Dedifferentiated amniotic fluid mesenchymal stem cell (primary cell): ENCODE measurements around the gene DYDC2.
"Not testable (repeated sequence)": the region's sequence is repeated elsewhere in the genome, so short reads cannot be mapped to it uniquely, and the experiment has no call there.

Experiments used
- DNase-seq: peaks from one replicate; pipeline ENCODE4 v3.0.0-alpha.2; 2016; ENCODE audit errors: extremely low spot score

DYDC2 gene

GRCh38 chr10:80356563-80356988, at the start of gene DYDC2, which contains the start of gene DYDC1:
Gene DYDC2, plus strand, starts transcription at chr10:80356781. Its CDS starts 5,663 bp downstream, at chr10:80362444.
Gene DYDC1, minus strand, starts transcription at chr10:80356755. Its CDS starts 4,154 bp downstream, at chr10:80352601.
- DNase-seq, result no peak

- no peak for DNase-seq
Measured at GRCh38 chr10:80313523-80313922, 43.1 kb upstream of the DYDC2 start.

GRCh38 chr10:80315391-80315790, 41.2 kb upstream of the DYDC2 start:
- DNase-seq, result no peak

DNA sequence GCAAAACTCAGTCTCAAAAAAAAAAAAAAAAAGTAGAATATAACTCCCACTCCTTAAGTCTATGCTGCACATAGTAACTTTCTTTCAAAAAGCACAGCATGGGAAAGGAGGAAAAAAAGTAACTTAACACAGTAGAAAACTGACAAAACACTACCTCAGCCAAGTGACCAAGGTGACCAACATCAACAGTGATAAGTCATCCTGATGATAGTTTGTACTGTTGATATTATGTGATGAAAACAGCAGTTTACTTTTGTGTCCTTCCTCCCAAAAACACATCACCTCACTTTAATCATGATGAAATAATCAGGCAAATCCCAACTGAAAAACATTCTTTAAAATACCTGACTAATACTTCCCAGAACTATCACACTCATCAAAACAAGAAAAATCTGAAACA, 37.8 kb upstream of the DYDC2 start:
- no peak for DNase-seq

GRCh38 chr10:80319318-80319717, 37.3 kb upstream of the DYDC2 start:
- no peak for DNase-seq

DNA sequence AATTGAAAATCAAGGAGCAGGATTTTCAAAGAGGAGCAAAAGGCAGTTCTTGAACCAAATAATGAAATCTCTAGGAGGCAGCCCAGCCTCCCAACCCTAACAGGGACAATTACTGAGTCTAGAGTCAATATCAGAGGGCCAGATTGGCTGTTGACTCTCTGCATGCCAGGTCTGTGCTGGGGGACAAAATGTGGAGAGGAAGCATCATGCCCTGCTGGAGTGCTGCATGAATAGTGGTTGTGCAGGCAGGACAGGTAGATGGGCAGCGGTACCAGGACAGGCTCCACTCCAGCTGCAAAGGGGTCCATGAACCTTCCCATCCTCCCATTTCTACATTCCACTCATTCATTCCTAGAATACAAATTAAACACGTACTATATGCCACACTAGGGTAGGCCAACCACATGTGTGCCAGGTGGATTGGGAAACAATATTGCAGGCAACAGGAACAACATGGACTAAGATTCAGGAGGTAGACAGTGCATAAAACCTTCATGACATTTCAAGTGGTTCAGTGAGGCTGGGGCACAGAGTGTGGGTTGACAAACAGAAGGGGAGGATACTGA, 36.8 kb upstream of the DYDC2 start:
- DNase-seq, result no peak

DNA sequence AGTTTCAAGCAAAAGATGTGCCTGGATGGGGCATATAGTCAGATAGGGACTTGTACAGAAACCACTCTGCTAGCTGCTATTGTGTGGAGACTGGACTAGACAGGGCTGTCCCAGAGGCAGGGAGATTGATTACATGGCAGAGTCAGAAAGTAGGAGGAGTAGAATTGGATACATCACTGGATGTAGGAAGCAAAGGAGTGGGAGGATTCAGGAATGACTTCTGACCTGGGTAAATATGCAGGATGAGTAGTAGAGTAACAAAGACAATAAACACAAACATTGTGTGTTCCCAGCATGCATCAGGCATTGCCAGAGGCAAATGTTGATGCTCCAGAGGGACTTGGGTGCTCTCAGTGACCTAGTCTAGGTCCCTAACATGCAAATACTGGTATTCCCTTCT, 36.2 kb upstream of the DYDC2 start:
- DNase-seq, result no peak

GRCh38 chr10:80321183-80321582, 35.4 kb upstream of the DYDC2 start:
- DNase-seq, result no peak

DNA sequence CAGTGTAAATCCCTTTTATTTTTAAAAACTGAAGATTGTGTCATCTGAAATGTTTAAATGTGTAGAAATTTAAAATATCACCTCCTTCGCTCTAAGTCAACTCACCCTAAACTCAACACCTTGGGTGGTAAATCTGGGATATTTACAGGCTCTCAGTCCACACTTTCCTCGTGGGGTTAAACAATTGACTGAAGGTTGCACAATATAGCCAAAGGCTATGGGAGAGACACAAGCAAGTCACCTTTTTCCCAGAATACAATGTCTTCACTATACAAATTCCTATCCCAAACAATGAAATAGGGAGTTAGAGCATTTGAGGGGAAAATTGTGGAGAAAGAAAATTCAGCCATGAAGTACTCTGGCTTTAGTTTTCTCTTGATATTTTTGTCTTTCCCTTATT, 34.4 kb upstream of the DYDC2 start:
- no peak for DNase-seq

DNA sequence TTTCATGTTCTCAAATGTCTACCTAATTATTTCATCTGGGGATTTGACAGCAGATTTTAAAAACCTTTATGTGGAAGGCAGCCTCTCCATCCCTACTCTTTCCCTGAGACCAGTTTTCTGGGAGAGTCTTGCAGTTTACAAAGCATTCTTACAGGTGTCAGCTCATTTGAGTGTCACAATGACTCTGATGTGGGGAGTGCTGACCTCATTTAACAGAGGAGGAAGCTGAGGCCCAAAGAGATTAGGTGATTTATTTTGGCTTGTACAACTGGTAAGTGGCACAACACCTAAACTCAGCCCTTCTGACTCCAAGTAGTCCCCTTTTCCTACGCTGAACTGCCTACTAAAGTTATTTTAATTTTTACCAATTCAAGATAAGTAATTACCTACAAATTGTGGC, 33.9 kb upstream of the DYDC2 start:
- no peak for DNase-seq

- no peak for DNase-seq
Measured at GRCh38 chr10:80323311-80323710, 33.3 kb upstream of the DYDC2 start.

DNA sequence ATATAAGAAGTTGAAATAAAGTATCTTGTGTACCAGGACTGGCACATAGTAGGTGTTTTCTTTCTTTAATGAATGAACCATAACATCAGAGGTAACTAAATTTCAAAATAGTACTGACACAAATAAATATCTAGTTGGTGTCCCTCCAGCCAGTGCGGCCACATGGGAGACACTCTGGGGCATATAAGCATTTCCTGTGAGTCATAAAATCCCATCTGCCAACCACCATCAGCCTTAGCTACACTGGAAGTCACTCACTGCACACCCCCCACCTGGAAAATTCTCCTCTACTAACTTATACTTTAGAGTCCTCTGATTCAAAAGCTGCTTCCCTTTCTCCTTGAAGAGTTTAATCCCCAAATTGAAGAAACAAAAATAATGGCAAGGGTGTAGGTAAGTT, 32.5 kb upstream of the DYDC2 start:
- DNase-seq, result no peak

GRCh38 chr10:80324891-80325364, 31.7 kb upstream of the DYDC2 start:
- no peak for DNase-seq

DNA sequence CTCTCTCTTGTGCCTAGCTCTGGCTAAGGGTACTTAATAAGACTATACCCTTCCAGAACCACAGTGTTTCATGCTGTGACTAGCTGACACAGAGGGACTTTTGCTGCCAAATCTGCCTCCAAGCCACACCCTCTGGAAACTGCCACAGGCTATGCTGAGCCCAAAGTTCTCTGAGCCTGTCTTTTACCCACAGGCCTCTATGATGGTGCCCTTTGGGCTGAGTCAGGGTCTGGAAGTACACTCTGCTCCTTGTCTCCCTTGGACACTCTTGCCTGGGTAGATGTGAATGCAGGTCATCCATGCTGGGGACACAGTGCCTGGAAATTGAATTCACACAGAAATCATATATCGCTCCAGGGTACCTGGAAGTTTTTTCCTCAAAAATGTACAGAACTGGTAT, 22.6 kb upstream of the DYDC2 start:
- DNase-seq, result no peak

GRCh38 chr10:80344276-80344675, 12.3 kb upstream of the DYDC2 start:
- no peak for DNase-seq

- DNase-seq, result no peak
Measured at GRCh38 chr10:80344912-80345311, 11.7 kb upstream of the DYDC2 start.

- no peak for DNase-seq
Measured at GRCh38 chr10:80350251-80350650, 6.3 kb upstream of the DYDC2 start.

GRCh38 chr10:80351220-80351619, 5.4 kb upstream of the DYDC2 start:
- no peak for DNase-seq

- DNase-seq, result no peak
Measured at GRCh38 chr10:80356989-80357850, 639 bp downstream of the DYDC2 start.

GRCh38 chr10:80357851-80358125, 1.2 kb downstream of the DYDC2 start:
- no peak for DNase-seq

- not testable (repeated sequence) for DNase-seq
Measured at GRCh38 chr10:80358925-80359324, 2.3 kb downstream of the DYDC2 start.

- no peak for DNase-seq
Measured at GRCh38 chr10:80359644-80360043, 3.1 kb downstream of the DYDC2 start.

- DNase-seq, result no peak
Measured at GRCh38 chr10:80365510-80365909, 8.9 kb downstream of the DYDC2 start.
